Suprapubic skin (tissue), 4 donors: ENCODE results near the gene RARS1.

Experiments used
- CTCF ChIP-seq, 2 donors: fragments of 200-600 bp in 1 of 2; fragments of 450-650 bp in 1 of 2; sonication (generic) in 1 of 2; IDR thresholded peaks; one replicate each; pipeline ENCODE4 v1.5.1; 2016 to 2019; ENCODE audit warnings: antibody characterized with exemption in 2 of 2, mild to moderate bottlenecking in 1 of 2, moderate library complexity in 1 of 2
- POLR2A ChIP-seq, 2 donors: fragments of 450-650 bp; IDR thresholded peaks; one replicate each; pipeline ENCODE4 v1.6.1; 2017; ENCODE audit warnings: antibody characterized with exemption in 2 of 2, mild to moderate bottlenecking in 2 of 2, moderate library complexity in 2 of 2
- POLR2AphosphoS5 ChIP-seq, 3 donors: sonication (generic); formaldehyde crosslinking; IDR thresholded peaks; one replicate each; pipeline ENCODE4 v1.6.1; 2017; ENCODE audit warnings: antibody characterized with exemption in 3 of 3

DNA sequence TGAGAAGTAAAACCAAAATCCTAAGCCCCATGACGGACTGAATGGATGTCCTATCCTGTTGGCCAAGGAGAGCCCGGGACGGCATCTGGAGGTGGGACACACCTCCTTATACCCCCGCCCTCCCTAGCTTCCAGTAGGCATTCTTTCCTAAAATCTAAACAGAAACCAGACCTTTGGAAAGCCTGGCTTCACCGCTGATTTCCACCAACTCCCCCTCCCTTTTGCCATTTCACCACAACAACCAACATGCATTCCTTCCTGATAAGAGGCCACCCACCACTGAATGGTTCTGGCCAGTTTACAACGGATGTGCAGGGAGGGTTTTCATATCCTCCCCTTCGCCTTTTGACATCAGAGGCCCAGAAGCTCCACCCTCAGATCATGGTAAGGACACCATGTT is 9.2 kb upstream of the RARS1 start:
- TF ChIP-seq CTCF (IDR thresholded peaks at IDR 0.05) (no peak), POLR2A (IDR thresholded peaks at IDR 0.05) (no peak), POLR2AphosphoS5 (IDR thresholded peaks at IDR 0.05) (no peak)
